ENCODE measurements around the gene MAP4. TPM values are rescaled to one million over a fixed set of nuclear protein-coding genes. Genes with fewer than 3 reads are reported as not detected.

Gene MAP4
- total and polyA plus RNA-seq, 4 donors, result 16.6 to 41.4 (median 30.8) TPM

- H3K9ac ChIP-seq (ENCODE audit: low read depth in 1 of 2, low read length in 2 of 2), result no peak overlapping the region
- H3K9me3 ChIP-seq (ENCODE audit: control insufficient read depth in 4 of 4, low read length in 3 of 4), result no peaks in the 10 kb centered on the region
- H3K4me3 ChIP-seq (ENCODE audit: low read depth in 1 of 3, low read length in 3 of 3), result no peak overlapping the region
- TF ChIP-seq RAD21 (IDR thresholded peaks at IDR 0.05) (peak; percentile 98), JUND (IDR thresholded peaks at IDR 0.05) (peak; percentile 38 to 53), CTCF (IDR thresholded peaks at IDR 0.05; ENCODE audit: low read depth, low read length, missing input control) (peak; percentile 97), YY1 (IDR thresholded peaks at IDR 0.05) (no peak), HNF4G (IDR thresholded peaks at IDR 0.05) (no peak), GABPA (IDR thresholded peaks at IDR 0.05 in 1 of 2, conservative IDR thresholded peaks at IDR 0.05 in 1 of 2) (no peak)
- DNase-seq (ENCODE audit: low spot score), result peak; percentile 61
- H3K27me3 ChIP-seq (ENCODE audit: control insufficient read depth in 4 of 4, insufficient read depth in 4 of 4, low read length in 3 of 4), result no peaks in the 10 kb centered on the region
- no peak overlapping the region for H3K27ac ChIP-seq (ENCODE audit: low read depth in 1 of 2, low read length in 2 of 2)
- peaks cover 4 to 17% (median 15%) of the 10 kb centered on the region in 4 donors for H3K4me1 ChIP-seq (ENCODE audit: control insufficient read depth in 4 of 4, insufficient read depth in 4 of 4, low read length in 3 of 4)
- 46% methylated on average over 2 of the region's 2 CpGs for WGBS
- peaks cover 0 to 4% (median 1%) of the 10 kb centered on the region in 4 donors for H3K36me3 ChIP-seq (ENCODE audit: control insufficient read depth in 4 of 4, insufficient read depth in 3 of 4, low read depth in 1 of 4, low read length in 3 of 4)
These were observed 26.2 kb downstream of the MAP4 start for GRCh38 chr3:47989981-47990440.

- WGBS, result 15% methylated on average over 1 of the region's 1 CpG
These were observed 30.8 kb downstream of the MAP4 start for GRCh38 chr3:47985381-47985780.

More at GRCh38 chr3:47985381-47985780, 30.8 kb downstream of the MAP4 start:
- no peak overlapping the region for H3K4me3 ChIP-seq (ENCODE audit: low read depth in 1 of 3, low read length in 3 of 3)
- no peaks in the 10 kb centered on the region for H3K36me3 ChIP-seq (ENCODE audit: control insufficient read depth in 4 of 4, insufficient read depth in 3 of 4, low read depth in 1 of 4, low read length in 3 of 4)
- no peaks in the 10 kb centered on the region for H3K27me3 ChIP-seq (ENCODE audit: control insufficient read depth in 4 of 4, insufficient read depth in 4 of 4, low read length in 3 of 4)
- DNase-seq (ENCODE audit: low spot score), result no peak
- H3K27ac ChIP-seq (ENCODE audit: low read depth in 1 of 2, low read length in 2 of 2), result peak overlapping the region; percentile 28 to 59
- TF ChIP-seq ZBTB33 (IDR thresholded peaks at IDR 0.05) (no peak), RXRA (IDR thresholded peaks at IDR 0.05) (peak; percentile 15 to 33), FOXA2 (IDR thresholded peaks at IDR 0.05) (peak; percentile 96), HNF4A (conservative IDR thresholded peaks at IDR 0.05) (peak; percentile 65 to 68), JUND (IDR thresholded peaks at IDR 0.05) (peak in 1 of 2 donors; percentile 25), FOXA1 (IDR thresholded peaks at IDR 0.05) (peak; percentile 84), REST (IDR thresholded peaks at IDR 0.05) (no peak), YY1 (IDR thresholded peaks at IDR 0.05) (no peak), RAD21 (IDR thresholded peaks at IDR 0.05) (peak in 1 of 2 donors; percentile 16)
- H3K4me1 ChIP-seq (ENCODE audit: control insufficient read depth in 4 of 4, insufficient read depth in 4 of 4, low read length in 3 of 4), result peaks cover 4 to 18% (median 15%) of the 10 kb centered on the region in 4 donors
- no peaks in the 10 kb centered on the region for H3K9me3 ChIP-seq (ENCODE audit: control insufficient read depth in 4 of 4, low read length in 3 of 4)
- H3K9ac ChIP-seq (ENCODE audit: low read depth in 1 of 2, low read length in 2 of 2), result no peak overlapping the region

Measured in liver (tissue), 9 donors.